Stimulated activated CD4-positive, alpha-beta T cell treated with anti-CD3 and anti-CD28 coated beads, Interleukin-1b, Interleukin-23, amount 100 ng/mL, for 48 hours (primary cell): Measurements from ENCODE around the gene GLT8D2.
"Not testable (repeated sequence)": the region's sequence is repeated elsewhere in the genome, so short reads cannot be mapped to it uniquely, and the experiment has no call there.

Experiments
- DNase-seq: peaks from one replicate; pipeline ENCODE4 v3.0.0-alpha.2; 2020

GLT8D2 gene

GRCh38 chr12:104049278-104049902 lies 597 bp downstream of the GLT8D2 start:
- DNase-seq, result no peak

GRCh38 chr12:104048811-104049210 lies 1.2 kb downstream of the GLT8D2 start:
- DNase-seq, result no peak

DNA sequence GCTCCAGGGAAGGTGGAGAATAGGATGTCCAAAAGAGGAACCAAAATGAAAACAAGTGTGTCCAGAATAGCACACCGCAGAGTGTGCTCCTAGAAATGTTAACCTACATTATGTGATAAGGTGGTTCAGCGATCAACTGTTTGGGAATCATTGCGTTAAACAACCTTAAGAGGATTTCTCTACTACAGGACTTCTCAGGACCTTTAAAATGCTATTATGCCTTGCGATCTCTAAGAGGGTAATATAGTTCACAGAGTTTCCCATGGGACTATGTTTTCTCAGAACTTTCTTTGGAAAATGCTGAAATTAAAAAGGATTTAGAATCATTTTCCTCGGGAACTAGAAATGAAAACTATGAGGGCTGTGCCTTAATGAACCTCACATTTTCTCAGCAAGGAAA lies 1.8 kb downstream of the GLT8D2 start:
- no peak for DNase-seq

DNA sequence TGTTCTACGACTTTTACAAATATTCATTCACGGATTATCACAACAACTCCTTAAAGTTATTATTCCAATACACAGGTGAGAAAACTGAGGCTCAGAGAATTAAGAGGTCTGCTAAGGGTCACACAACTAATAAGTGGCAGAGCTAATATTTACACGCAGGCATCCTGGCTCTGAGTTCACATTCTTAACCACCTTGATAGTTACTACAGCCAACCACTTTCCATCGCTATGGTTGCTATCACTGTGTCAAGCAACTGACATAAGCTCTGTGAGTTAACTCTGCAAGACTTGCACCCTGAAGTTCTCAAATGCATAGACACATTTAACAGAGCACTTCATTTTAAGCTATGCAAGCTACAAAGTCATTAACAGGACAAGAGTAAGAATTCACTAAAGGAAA lies 3.7 kb downstream of the GLT8D2 start:
- DNase-seq, result no peak

DNA sequence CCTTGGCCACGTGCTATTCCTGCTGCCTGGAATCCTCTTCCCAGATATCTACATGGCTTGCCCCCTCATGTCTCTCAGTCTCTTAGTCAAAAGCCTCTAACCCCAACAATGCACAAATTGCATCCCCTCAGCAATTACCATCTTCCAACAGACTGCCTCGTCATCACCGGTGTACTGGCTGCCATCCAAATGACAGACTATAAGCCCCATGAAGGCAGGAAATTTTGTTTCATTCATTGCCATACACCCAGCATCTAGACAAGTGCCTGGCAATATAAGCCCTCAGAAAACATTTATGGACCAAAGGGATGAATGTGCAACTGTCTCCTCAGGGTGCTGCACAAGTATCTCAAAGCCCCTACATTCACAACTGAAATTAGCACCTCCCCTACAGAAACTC lies 5.8 kb downstream of the GLT8D2 start:
- no peak for DNase-seq

- DNase-seq, result no peak
Measured at GRCh38 chr12:104042580-104042979, 7.4 kb downstream of the GLT8D2 start.

- DNase-seq, result not testable (repeated sequence)
Measured at GRCh38 chr12:104039769-104040168, 10.2 kb downstream of the GLT8D2 start.

GRCh38 chr12:104036143-104036542 lies 13.8 kb downstream of the GLT8D2 start:
- not testable (repeated sequence) for DNase-seq

- not testable (repeated sequence) for DNase-seq
Measured at GRCh38 chr12:104030596-104030995, 19.4 kb downstream of the GLT8D2 start.

DNA sequence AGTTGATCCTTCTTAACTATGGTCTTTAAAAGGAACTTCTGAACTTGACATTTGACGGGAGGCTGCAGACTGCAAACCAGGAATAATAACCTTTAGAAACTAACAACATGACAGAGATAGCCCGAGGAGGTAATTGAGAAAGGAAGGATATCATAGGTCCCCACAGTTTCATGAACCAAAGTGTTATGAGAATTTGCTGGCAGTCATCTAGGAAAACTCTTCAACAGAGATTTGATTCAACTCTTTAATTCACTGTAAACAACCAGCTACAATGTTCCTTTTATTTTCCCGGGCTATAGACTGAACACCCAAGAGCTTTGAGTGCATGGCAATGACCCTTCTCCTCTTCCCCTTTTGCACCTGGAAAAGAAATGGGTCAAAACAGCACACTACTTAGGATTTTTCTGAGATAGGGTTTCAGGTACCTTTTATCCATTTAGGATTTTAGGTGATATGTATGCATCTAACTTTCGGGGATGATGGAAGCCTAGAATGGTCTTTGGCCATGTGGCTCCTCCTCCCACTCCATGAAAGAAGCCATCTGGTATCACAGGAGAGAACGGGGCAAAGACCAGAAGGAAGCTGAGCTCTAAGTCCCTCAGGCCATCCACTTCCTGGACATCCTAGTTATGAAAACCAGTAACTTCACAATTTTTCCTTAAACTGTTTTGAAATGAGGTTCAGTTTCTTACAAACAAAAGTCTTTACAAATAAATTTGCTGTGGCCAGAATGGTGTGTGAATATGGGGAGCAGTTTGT lies 23.0 kb downstream of the GLT8D2 start:
- no peak for DNase-seq

GRCh38 chr12:104025771-104026170 lies 24.2 kb downstream of the GLT8D2 start:
- no peak for DNase-seq

GRCh38 chr12:104024348-104024747 lies 25.6 kb downstream of the GLT8D2 start:
- no peak for DNase-seq

DNA sequence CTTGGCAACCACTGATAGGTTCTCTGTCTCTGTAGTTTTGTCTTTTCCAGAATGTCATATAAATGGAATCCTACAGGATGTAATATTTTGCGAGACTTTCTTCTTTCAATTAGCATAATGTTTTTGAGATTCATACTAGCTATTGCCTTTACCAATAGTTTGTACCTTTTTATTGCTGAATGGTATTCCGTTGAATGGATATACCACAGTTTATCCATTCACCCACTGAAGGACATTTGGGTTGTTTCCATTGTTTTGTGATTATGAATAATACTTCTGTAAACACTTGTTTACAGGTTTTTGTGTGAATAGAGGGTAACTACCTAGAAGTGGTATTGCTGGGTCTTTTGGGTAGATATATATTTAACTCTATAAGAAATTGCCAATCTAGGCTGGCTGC lies 26.3 kb downstream of the GLT8D2 start:
- no peak for DNase-seq

DNA sequence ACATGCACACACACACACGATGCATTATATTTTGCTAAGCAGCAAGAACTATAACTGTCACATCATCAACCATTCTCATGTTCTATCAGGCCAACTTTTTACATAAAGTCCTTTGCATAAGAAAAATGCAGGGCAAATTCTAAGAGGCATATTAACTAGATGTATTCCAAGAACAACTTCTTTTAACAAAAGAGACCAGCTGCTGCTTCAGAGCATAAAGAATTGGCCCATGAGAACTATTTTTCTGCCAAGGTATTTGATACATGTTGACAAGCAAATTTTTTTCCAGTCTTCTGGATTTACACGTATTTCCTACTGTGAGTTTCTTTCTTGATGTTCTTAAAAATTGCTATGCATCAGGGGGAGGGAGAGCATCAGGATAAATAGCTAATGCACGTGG lies 27.2 kb downstream of the GLT8D2 start:
- no peak for DNase-seq

DNA sequence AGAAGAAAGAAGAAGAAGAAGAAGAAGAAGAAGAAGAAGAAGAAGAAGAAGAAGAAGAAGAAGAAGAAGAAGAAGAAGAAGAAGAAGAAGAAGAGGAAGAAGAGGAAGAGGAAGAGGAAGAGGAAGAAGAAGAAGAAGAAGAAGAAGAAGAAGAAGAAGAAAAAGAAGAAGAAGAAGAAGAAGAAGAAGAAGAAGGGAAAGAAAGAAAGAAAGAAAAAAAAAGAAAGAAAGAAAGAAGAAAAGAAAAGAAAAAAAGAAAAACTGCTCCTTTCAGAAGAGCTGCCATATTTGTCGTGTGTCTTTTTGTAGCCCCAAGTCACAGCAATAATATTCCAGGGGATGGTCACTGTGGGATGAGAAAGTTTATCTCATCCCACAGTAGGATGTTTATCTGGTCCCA lies 28.1 kb downstream of the GLT8D2 start:
- not testable (repeated sequence) for DNase-seq

DNA sequence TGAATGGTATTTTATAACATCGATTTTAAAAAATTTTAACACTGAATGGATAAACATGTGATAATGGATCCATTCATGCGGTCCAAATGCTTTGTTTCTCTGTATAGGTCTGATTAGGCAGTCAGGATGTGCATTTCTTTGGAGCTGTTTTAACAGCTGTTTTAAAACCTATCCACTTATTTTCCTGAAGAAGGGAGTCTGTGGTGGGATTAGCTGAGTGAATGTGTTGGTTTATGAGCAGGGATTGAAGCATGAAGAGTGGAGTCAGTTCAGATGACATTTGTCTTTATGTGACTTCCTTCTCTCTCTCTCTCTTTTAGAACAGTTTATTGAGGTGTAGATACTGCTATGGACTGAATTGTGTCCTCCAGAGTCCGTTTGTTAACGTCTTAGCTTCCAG lies 37.7 kb downstream of the GLT8D2 start:
- no peak for DNase-seq

DNA sequence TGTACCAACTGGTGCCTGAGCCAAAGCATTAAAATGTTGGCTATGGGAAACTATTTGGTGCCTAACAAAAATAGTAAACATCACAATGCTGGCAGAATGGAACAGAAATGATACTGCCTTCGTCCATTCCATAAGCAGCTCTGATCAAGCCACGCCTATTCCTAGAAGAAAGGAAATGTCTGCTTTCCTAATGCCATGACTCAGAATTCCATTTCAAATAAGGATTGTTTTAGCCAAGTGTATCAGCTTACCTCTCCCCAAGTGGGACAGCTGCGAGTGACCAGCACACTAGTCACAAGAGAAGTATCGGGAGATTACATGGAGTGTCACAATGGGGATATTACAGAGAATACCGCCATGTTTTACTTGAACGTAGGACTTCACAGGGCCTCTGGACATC lies 38.7 kb downstream of the GLT8D2 start:
- DNase-seq, result no peak

GRCh38 chr12:104010606-104011169 lies 39.3 kb downstream of the GLT8D2 start:
- no peak for DNase-seq

DNA sequence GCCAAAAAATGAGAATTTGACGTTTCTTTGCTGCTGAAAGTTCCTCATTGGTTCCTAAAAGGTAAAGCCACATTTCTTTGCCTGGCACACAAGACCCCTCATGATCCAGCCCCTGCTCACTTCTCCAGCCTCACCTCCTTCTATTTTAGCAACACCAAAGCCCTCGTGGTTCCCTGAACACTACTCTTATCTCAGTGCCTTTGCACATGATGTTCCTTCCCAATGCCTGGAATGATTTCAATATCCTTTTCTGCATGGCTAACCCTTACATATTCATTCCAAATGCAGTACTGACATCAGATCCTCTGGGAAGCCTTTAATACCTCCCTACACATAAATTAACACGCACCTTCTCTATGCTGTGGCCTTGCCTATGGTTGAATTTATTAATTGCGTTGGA lies 39.9 kb downstream of the GLT8D2 start:
- no peak for DNase-seq

GRCh38 chr12:104006929-104007328 lies 43.1 kb downstream of the GLT8D2 start:
- DNase-seq, result no peak

GRCh38 chr12:104003596-104003995 lies 46.4 kb downstream of the GLT8D2 start:
- DNase-seq, result no peak

GRCh38 chr12:104002686-104003085 lies 47.3 kb downstream of the GLT8D2 start:
- DNase-seq, result no peak

DNA sequence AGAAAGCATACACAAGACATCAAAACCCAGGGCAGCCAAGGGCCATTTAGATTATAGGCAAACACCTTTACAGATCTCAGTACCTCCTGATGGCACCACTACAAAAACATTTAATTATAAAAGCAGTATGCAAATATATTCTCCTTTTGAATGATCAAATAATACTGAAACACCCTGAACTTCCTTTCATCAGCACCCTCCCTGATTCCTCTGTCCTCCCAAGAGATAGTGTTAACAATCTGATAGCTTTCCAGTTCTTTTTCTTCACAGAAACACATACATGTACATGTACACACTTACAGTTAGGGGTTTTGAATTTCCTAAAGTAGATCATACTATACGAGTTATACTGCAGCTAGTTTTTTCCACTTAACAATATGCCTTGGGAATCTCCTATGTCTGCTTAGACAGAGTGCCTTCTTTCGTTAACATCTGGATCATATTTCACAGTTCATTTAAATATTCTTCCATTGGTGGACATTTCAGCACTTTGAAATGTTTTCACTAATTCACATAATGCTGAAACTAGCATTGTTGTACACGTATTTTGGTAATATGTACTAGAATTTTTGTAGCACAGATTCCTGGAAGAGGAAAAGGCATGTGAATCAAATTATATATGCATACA lies 49.1 kb downstream of the GLT8D2 start:
- no peak for DNase-seq

GRCh38 chr12:103998976-103999375 lies 51.0 kb downstream of the GLT8D2 start:
- no peak for DNase-seq
